GM18909 (cell line): ENCODE results near the gene PPP4R3A.
"Not testable (repeated sequence)": the region's sequence is repeated elsewhere in the genome, so short reads cannot be mapped to it uniquely, and the experiment has no call there.

Experiments
- ATAC-seq: cut with Tn5 transposase; IDR thresholded peaks from one replicate; pipeline ENCODE4 v1.9.1; 2021; ENCODE audit warnings: mild to moderate bottlenecking; ENCODE audit not compliant: unreplicated experiment, poor library complexity

PPP4R3A gene

GRCh38 chr14:91413547-91414474 lies 96.3 kb downstream of the PPP4R3A start:
- no peak for ATAC-seq

GRCh38 chr14:91412939-91413338 lies 97.2 kb downstream of the PPP4R3A start:
- no peak for ATAC-seq

- no peak for ATAC-seq
Measured at GRCh38 chr14:91410771-91411536, 99.2 kb downstream of the PPP4R3A start.

- ATAC-seq = no peak
Measured at GRCh38 chr14:91409928-91410718, 100.0 kb downstream of the PPP4R3A start.

- ATAC-seq = not testable (repeated sequence)
Measured at GRCh38 chr14:91409240-91409639, 100.9 kb downstream of the PPP4R3A start.
